Mucosa of descending colon (tissue), 3 donors: ENCODE results near the gene ATP10B. TPM values are rescaled to one million over a fixed set of nuclear protein-coding genes. Genes with fewer than 3 reads are reported as not detected.

Experiments used
- ATAC-seq: fragments of 200-7000 bp; cut with Tn5 transposase; one replicate; pipeline ENCODE4 v1.9.1; 2020; ENCODE audit warnings: mild to moderate bottlenecking, moderate library complexity
- DNase-seq, 3 donors: peaks; one replicate each; pipeline ENCODE4 v3.0.0-alpha.2; 2020
- H3K36me3 ChIP-seq: fragments of 200-600 bp; one replicate; pipeline ENCODE4 v1.8.0; 2021; ENCODE audit warnings: low read depth, mild to moderate bottlenecking
- H3K4me1 ChIP-seq: fragments of 200-600 bp; one replicate; pipeline ENCODE4 v1.8.0; 2021; ENCODE audit warnings: low read depth, mild to moderate bottlenecking
- H3K4me3 ChIP-seq: fragments of 200-600 bp; one replicate; pipeline ENCODE4 v1.8.0; 2021; ENCODE audit warnings: mild to moderate bottlenecking
- H3K9me3 ChIP-seq: fragments of 200-600 bp; one replicate; pipeline ENCODE4 v1.8.0; 2021; ENCODE audit warnings: mild to moderate bottlenecking
- CTCF ChIP-seq: fragments of 200-600 bp; IDR thresholded peaks from one replicate; pipeline ENCODE4 v1.8.0; 2022; ENCODE audit warnings: antibody characterized with exemption, mild to moderate bottlenecking
- intact Hi-C, 2 donors: fragments of 100-400 bp; cut with DNase I in 1 of 2; cut with micrococcal nuclease in 1 of 2; formaldehyde crosslinking; loops; one replicate each; pipeline versions ENCODE4 v1.11.0 to v1.11.1; 2022; cut with DNase I, micrococcal nuclease
- total RNA-seq, 3 donors: library from RNA; stranded (reverse); fragmentation: NEBNext Ultra II Directional in 2 of 3; extraction: Animal tissue kit (Norgen Biotek cat#: 25700) in 2 of 3; gene quantifications; one replicate each; pipeline versions ENCODE4 v1.2.1 to v1.2.4, GENCODE V29; 2021 to 2023
- donor health status: DM: no; HTN: no; CAD: no; lungs with moderate emphysema.
- donor health status: DM: no; HTN: no; CAD: no.
- donor health status: DM: no; HTN: yes; CAD: no.

Gene ATP10B
- total RNA-seq, 3 donors from 2014 or later: 112 to 265 (median 211) TPM

- H3K36me3 ChIP-seq: no peaks in the 10 kb centered on the region
- DNase-seq: no peak
- intact Hi-C loops: no loop called here
- H3K4me3 ChIP-seq: no peak overlapping the region
- no peak for ATAC-seq
- H3K9me3 ChIP-seq: no peaks in the 10 kb centered on the region
- H3K4me1 ChIP-seq: no peaks in the 10 kb centered on the region
- TF ChIP-seq CTCF: no peak
Measured at GRCh38 chr5:160547872-160548271, 304.1 kb downstream of the ATP10B start.

- ATAC-seq (no peak), DNase-seq (no peak)
- H3K9me3 ChIP-seq: no peaks in the 10 kb centered on the region
- TF ChIP-seq CTCF: no peak
- intact Hi-C loops: no loop called here
- H3K4me3 ChIP-seq: no peak overlapping the region
- no peaks in the 10 kb centered on the region for H3K4me1 ChIP-seq
- no peaks in the 10 kb centered on the region for H3K36me3 ChIP-seq
Measured at GRCh38 chr5:160547061-160547460, 304.9 kb downstream of the ATP10B start.

GRCh38 chr5:160545832-160546231, 306.2 kb downstream of the ATP10B start:
- DNase-seq: no peak
- H3K4me3 ChIP-seq: no peak overlapping the region
- intact Hi-C loops: no loop called here
- no peaks in the 10 kb centered on the region for H3K4me1 ChIP-seq
- no peaks in the 10 kb centered on the region for H3K9me3 ChIP-seq
- H3K36me3 ChIP-seq: no peaks in the 10 kb centered on the region
- TF ChIP-seq CTCF: no peak
- no peak for ATAC-seq

- H3K4me3 ChIP-seq: no peak overlapping the region
- no peaks in the 10 kb centered on the region for H3K36me3 ChIP-seq
- TF ChIP-seq CTCF: no peak
- H3K4me1 ChIP-seq: no peaks in the 10 kb centered on the region
- ATAC-seq (no peak), DNase-seq (no peak)
- H3K9me3 ChIP-seq: no peaks in the 10 kb centered on the region
- intact Hi-C loops: no loop called here
Measured at GRCh38 chr5:160543395-160543794, 308.6 kb downstream of the ATP10B start.

- no peak for ATAC-seq
- no peak overlapping the region for H3K4me3 ChIP-seq
- no peaks in the 10 kb centered on the region for H3K36me3 ChIP-seq
- no peak for TF ChIP-seq CTCF
- intact Hi-C loops: no loop called here
- no peak for DNase-seq
- no peaks in the 10 kb centered on the region for H3K4me1 ChIP-seq
- no peaks in the 10 kb centered on the region for H3K9me3 ChIP-seq
Measured at GRCh38 chr5:160542840-160543239, 309.2 kb downstream of the ATP10B start.

- no peaks in the 10 kb centered on the region for H3K4me1 ChIP-seq
- ATAC-seq (no peak), DNase-seq (no peak)
- intact Hi-C loops: no loop called here
- H3K4me3 ChIP-seq: no peak overlapping the region
- TF ChIP-seq CTCF: no peak
- H3K9me3 ChIP-seq: no peaks in the 10 kb centered on the region
- no peaks in the 10 kb centered on the region for H3K36me3 ChIP-seq
Measured at GRCh38 chr5:160542281-160542680, 309.7 kb downstream of the ATP10B start.
